ENCODE measurements around the gene MEX3A. TPM values are rescaled to one million over a fixed set of nuclear protein-coding genes. Genes with fewer than 3 reads are reported as not detected.
A peak's percentile ranks its signal among the peaks of the same experiment; 100 is the strongest.

Gene MEX3A
- total RNA-seq, 1 donor from 2014 or later, result 37.6 TPM

GRCh38 chr1:156051011-156051725 lies 31.1 kb downstream of the MEX3A start:
- DNase-seq (ENCODE audit: low read depth), result no peak
- no peak for TF ChIP-seq EZH2 (IDR thresholded peaks at IDR 0.05; ENCODE audit: insufficient read depth, low read length)
- TF ChIP-seq, protein P1, sequence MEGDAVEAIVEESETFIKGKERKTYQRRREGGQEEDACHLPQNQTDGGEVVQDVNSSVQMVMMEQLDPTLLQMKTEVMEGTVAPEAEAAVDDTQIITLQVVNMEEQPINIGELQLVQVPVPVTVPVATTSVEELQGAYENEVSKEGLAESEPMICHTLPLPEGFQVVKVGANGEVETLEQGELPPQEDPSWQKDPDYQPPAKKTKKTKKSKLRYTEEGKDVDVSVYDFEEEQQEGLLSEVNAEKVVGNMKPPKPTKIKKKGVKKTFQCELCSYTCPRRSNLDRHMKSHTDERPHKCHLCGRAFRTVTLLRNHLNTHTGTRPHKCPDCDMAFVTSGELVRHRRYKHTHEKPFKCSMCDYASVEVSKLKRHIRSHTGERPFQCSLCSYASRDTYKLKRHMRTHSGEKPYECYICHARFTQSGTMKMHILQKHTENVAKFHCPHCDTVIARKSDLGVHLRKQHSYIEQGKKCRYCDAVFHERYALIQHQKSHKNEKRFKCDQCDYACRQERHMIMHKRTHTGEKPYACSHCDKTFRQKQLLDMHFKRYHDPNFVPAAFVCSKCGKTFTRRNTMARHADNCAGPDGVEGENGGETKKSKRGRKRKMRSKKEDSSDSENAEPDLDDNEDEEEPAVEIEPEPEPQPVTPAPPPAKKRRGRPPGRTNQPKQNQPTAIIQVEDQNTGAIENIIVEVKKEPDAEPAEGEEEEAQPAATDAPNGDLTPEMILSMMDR (IDR thresholded peaks at IDR 0.05; ENCODE audit: insufficient read depth, low read depth, low read length), result no peak
- no peak overlapping the region for H3K4me2 ChIP-seq (ENCODE audit: low read length)
- Mint-ChIP-seq H3K4me1 (ENCODE audit: low read depth, unreplicated experiment) (peaks cover 10% of the 10 kb centered on the region), H3K4me3 (ENCODE audit: unreplicated experiment) (peak overlapping the region; percentile 54), H3K9me3 (ENCODE audit: unreplicated experiment) (no peaks in the 10 kb centered on the region), H3K27me3 (ENCODE audit: low read depth, unreplicated experiment) (no peaks in the 10 kb centered on the region), H3K27ac (ENCODE audit: unreplicated experiment) (peak overlapping the region; percentile 83), H3K36me3 (ENCODE audit: low read depth, unreplicated experiment) (peaks cover 29% of the 10 kb centered on the region)
- no peak for FAIRE-seq
- no peaks in the 10 kb centered on the region for H3K9me3 ChIP-seq (ENCODE audit: insufficient read depth, low read depth, low read length)
- H3K9ac ChIP-seq (ENCODE audit: low read length), result no peak overlapping the region
- no peak overlapping the region for H3K4me3 ChIP-seq (ENCODE audit: insufficient read depth, low read depth, low read length)
- H3K27ac ChIP-seq (ENCODE audit: low read depth, low read length), result no peak overlapping the region
- H3K27me3 ChIP-seq (ENCODE audit: insufficient read depth, low read length), result no peaks in the 10 kb centered on the region
- peaks cover 34% of the 10 kb centered on the region for H3K79me2 ChIP-seq (ENCODE audit: insufficient read depth, low read length)
- peaks cover 6% of the 10 kb centered on the region for H3K4me1 ChIP-seq (ENCODE audit: insufficient read depth, low read length)
- no peak overlapping the region for H2AFZ ChIP-seq (ENCODE audit: low read depth, low read length)
- peaks cover 27% of the 10 kb centered on the region for H4K20me1 ChIP-seq (ENCODE audit: insufficient read depth, low read length)
- H3K36me3 ChIP-seq (ENCODE audit: insufficient read depth, low read length), result peaks cover 16% of the 10 kb centered on the region

GRCh38 chr1:156050376-156050775 lies 31.9 kb downstream of the MEX3A start:
- no peaks in the 10 kb centered on the region for H3K27me3 Mint-ChIP-seq (ENCODE audit: low read depth, unreplicated experiment)
- Histone ChIP-seq H2AFZ (ENCODE audit: low read depth, low read length) (no peak overlapping the region), H4K20me1 (ENCODE audit: insufficient read depth, low read length) (peaks cover 27% of the 10 kb centered on the region), H3K4me2 (ENCODE audit: low read length) (no peak overlapping the region), H3K27ac (ENCODE audit: low read depth, low read length) (no peak overlapping the region), H3K36me3 (ENCODE audit: insufficient read depth, low read length) (peaks cover 16% of the 10 kb centered on the region), H3K4me3 (ENCODE audit: insufficient read depth, low read depth, low read length) (no peak overlapping the region), H3K9me3 (ENCODE audit: insufficient read depth, low read depth, low read length) (no peaks in the 10 kb centered on the region), H3K9ac (ENCODE audit: low read length) (no peak overlapping the region), H3K79me2 (ENCODE audit: insufficient read depth, low read length) (peaks cover 27% of the 10 kb centered on the region), H3K27me3 (ENCODE audit: insufficient read depth, low read length) (no peaks in the 10 kb centered on the region), H3K4me1 (ENCODE audit: insufficient read depth, low read length) (peaks cover 2% of the 10 kb centered on the region)
- DNase-seq (ENCODE audit: low read depth), result no peak
- H3K27ac Mint-ChIP-seq (ENCODE audit: unreplicated experiment), result peak overlapping the region; percentile 47
- H3K4me3 Mint-ChIP-seq (ENCODE audit: unreplicated experiment), result no peak overlapping the region
- peaks cover 30% of the 10 kb centered on the region for H3K36me3 Mint-ChIP-seq (ENCODE audit: low read depth, unreplicated experiment)
- H3K9me3 Mint-ChIP-seq (ENCODE audit: unreplicated experiment), result no peaks in the 10 kb centered on the region
- FAIRE-seq, result no peak
- H3K4me1 Mint-ChIP-seq (ENCODE audit: low read depth, unreplicated experiment), result peaks cover 10% of the 10 kb centered on the region
- TF ChIP-seq, protein P1 (IDR thresholded peaks at IDR 0.05; ENCODE audit: insufficient read depth, low read depth, low read length), result no peak
- no peak for TF ChIP-seq EZH2 (IDR thresholded peaks at IDR 0.05; ENCODE audit: insufficient read depth, low read length)

- Histone ChIP-seq H3K79me2 (ENCODE audit: insufficient read depth, low read length) (peaks cover 21% of the 10 kb centered on the region), H3K27ac (ENCODE audit: low read depth, low read length) (no peak overlapping the region), H3K4me2 (ENCODE audit: low read length) (no peak overlapping the region), H3K36me3 (ENCODE audit: insufficient read depth, low read length) (peaks cover 19% of the 10 kb centered on the region), H3K4me3 (ENCODE audit: insufficient read depth, low read depth, low read length) (no peak overlapping the region), H3K27me3 (ENCODE audit: insufficient read depth, low read length) (no peaks in the 10 kb centered on the region), H4K20me1 (ENCODE audit: insufficient read depth, low read length) (peaks cover 27% of the 10 kb centered on the region), H3K4me1 (ENCODE audit: insufficient read depth, low read length) (no peaks in the 10 kb centered on the region), H3K9me3 (ENCODE audit: insufficient read depth, low read depth, low read length) (no peaks in the 10 kb centered on the region), H3K9ac (ENCODE audit: low read length) (no peak overlapping the region), H2AFZ (ENCODE audit: low read depth, low read length) (no peak overlapping the region)
- no peak overlapping the region for H3K4me3 Mint-ChIP-seq (ENCODE audit: unreplicated experiment)
- FAIRE-seq (no peak), DNase-seq (ENCODE audit: low read depth) (no peak)
- peaks cover 33% of the 10 kb centered on the region for H3K36me3 Mint-ChIP-seq (ENCODE audit: low read depth, unreplicated experiment)
- TF ChIP-seq, protein P1 (IDR thresholded peaks at IDR 0.05; ENCODE audit: insufficient read depth, low read depth, low read length), result no peak
- no peak for TF ChIP-seq EZH2 (IDR thresholded peaks at IDR 0.05; ENCODE audit: insufficient read depth, low read length)
- H3K4me1 Mint-ChIP-seq (ENCODE audit: low read depth, unreplicated experiment), result peaks cover 10% of the 10 kb centered on the region
- no peaks in the 10 kb centered on the region for H3K27me3 Mint-ChIP-seq (ENCODE audit: low read depth, unreplicated experiment)
- H3K27ac Mint-ChIP-seq (ENCODE audit: unreplicated experiment), result peak overlapping the region; percentile 41
- no peaks in the 10 kb centered on the region for H3K9me3 Mint-ChIP-seq (ENCODE audit: unreplicated experiment)
Measured at GRCh38 chr1:156048663-156049258, 33.5 kb downstream of the MEX3A start.

All from astrocyte (in vitro differentiated cells and primary cell).